GM21423 (cell line): ENCODE results near the gene ARHGAP26.
A peak's percentile ranks its signal among the peaks of the same experiment; 100 is the strongest.

Experiments used
- ATAC-seq: cut with Tn5 transposase; IDR thresholded peaks from one replicate; pipeline ENCODE4 v1.9.1; 2021; ENCODE audit warnings: mild to moderate bottlenecking, moderate library complexity; ENCODE audit not compliant: unreplicated experiment

Gene ARHGAP26

GRCh38 chr5:143126174-143127019 lies 356.2 kb downstream of the ARHGAP26 start:
- no peak for ATAC-seq

GRCh38 chr5:143128412-143129071 lies 358.4 kb downstream of the ARHGAP26 start:
- ATAC-seq, result no peak

GRCh38 chr5:143129203-143129602 lies 359.0 kb downstream of the ARHGAP26 start:
- ATAC-seq, result no peak

- no peak for ATAC-seq
These were observed 359.9 kb downstream of the ARHGAP26 start for GRCh38 chr5:143129910-143130612.

- no peak for ATAC-seq
These were observed 360.6 kb downstream of the ARHGAP26 start for GRCh38 chr5:143130613-143131305.

GRCh38 chr5:143131972-143132371 lies 361.8 kb downstream of the ARHGAP26 start:
- no peak for ATAC-seq

- no peak for ATAC-seq
These were observed 362.6 kb downstream of the ARHGAP26 start for GRCh38 chr5:143132739-143133138.

GRCh38 chr5:143133721-143134120 lies 363.5 kb downstream of the ARHGAP26 start:
- no peak for ATAC-seq

- ATAC-seq, result no peak
These were observed 364.1 kb downstream of the ARHGAP26 start for GRCh38 chr5:143134269-143134668.

GRCh38 chr5:143134900-143135299 lies 364.7 kb downstream of the ARHGAP26 start:
- ATAC-seq, result peak; percentile 70

GRCh38 chr5:143135832-143136551 lies 365.8 kb downstream of the ARHGAP26 start:
- no peak for ATAC-seq

- no peak for ATAC-seq
These were observed 368.7 kb downstream of the ARHGAP26 start for GRCh38 chr5:143138839-143139238.

- no peak for ATAC-seq
These were observed 369.4 kb downstream of the ARHGAP26 start for GRCh38 chr5:143139585-143139984.

- no peak for ATAC-seq
These were observed 370.5 kb downstream of the ARHGAP26 start for GRCh38 chr5:143140492-143141203.

GRCh38 chr5:143141652-143142051 lies 371.5 kb downstream of the ARHGAP26 start:
- no peak for ATAC-seq

GRCh38 chr5:143142596-143143435 lies 372.6 kb downstream of the ARHGAP26 start:
- ATAC-seq, result no peak

GRCh38 chr5:143143973-143144372 lies 373.8 kb downstream of the ARHGAP26 start:
- ATAC-seq, result no peak

GRCh38 chr5:143145243-143146160 lies 375.3 kb downstream of the ARHGAP26 start:
- ATAC-seq, result no peak
